Vagina (tissue), 2 donors: ENCODE data around the gene SH2D3A. TPM values are rescaled to one million over a fixed set of nuclear protein-coding genes. Genes with fewer than 3 reads are reported as not detected.
A peak's percentile ranks its signal among the peaks of the same experiment; 100 is the strongest.

Experiments
- DNase-seq, 2 donors: peaks; one replicate each; pipeline ENCODE4 v3.0.0-alpha.2; 2017; ENCODE audit errors: extremely low spot score in 2 of 2
- H3K27ac ChIP-seq: fragments of 200-600 bp; sonication (generic); one replicate; pipeline ENCODE4 v1.5.1; 2019
- H3K27me3 ChIP-seq: fragments of 200-600 bp; sonication (generic); one replicate; pipeline ENCODE4 v1.5.1; 2019
- H3K36me3 ChIP-seq, 2 donors: fragments of 200-600 bp; sonication (generic); one replicate each; pipeline ENCODE4 v1.5.1; 2017 to 2019
- H3K4me1 ChIP-seq: fragments of 200-600 bp; sonication (generic); one replicate; pipeline ENCODE4 v1.5.1; 2019
- H3K4me3 ChIP-seq, 2 donors: fragments of 200-600 bp; sonication (generic); 1 replicate in 1 of 2; 2 replicates in 1 of 2; pipeline ENCODE4 v1.5.1; 2016 to 2019
- H3K9me3 ChIP-seq: fragments of 200-600 bp; sonication (generic); one replicate; pipeline ENCODE4 v1.5.1; 2019
- CTCF ChIP-seq, 3 experiments: fragments of 450-650 bp in 2 of 3; fragments of 200-600 bp in 1 of 3; sonication (generic) in 1 of 3; IDR thresholded peaks; one replicate each; pipeline ENCODE4 v1.5.1; 2017 to 2019; ENCODE audit warnings: antibody characterized with exemption in 3 of 3, mild to moderate bottlenecking in 2 of 3, moderate library complexity in 2 of 3
- POLR2A ChIP-seq, 2 donors: fragments of 450-650 bp; IDR thresholded peaks; one replicate each; pipeline ENCODE4 v1.6.1; 2017; ENCODE audit warnings: antibody characterized with exemption in 2 of 2, mild to moderate bottlenecking in 2 of 2, moderate library complexity in 2 of 2
- POLR2AphosphoS5 ChIP-seq, 2 donors: sonication (generic); formaldehyde crosslinking; IDR thresholded peaks; one replicate each; pipeline ENCODE4 v1.9.0; 2017; ENCODE audit warnings: antibody characterized with exemption in 2 of 2, mild to moderate bottlenecking in 2 of 2, low read depth in 1 of 2; ENCODE audit not compliant: insufficient read depth in 1 of 2
- intact Hi-C: fragments of 100-400 bp; cut with DNase I; formaldehyde crosslinking; loops from one replicate; pipeline ENCODE4 v1.15.1; 2023
- total RNA-seq: library from RNA; depleted of rRNA; stranded (reverse); fragments of >200 nt; gene quantifications from one replicate; pipeline ENCODE4 v1.2.3, GENCODE V29; 2016

Gene SH2D3A
- total RNA-seq, 1 donor from 2014 or later: 21.9 TPM

GRCh38 chr19:6720369-6721137, 46.7 kb downstream of the SH2D3A start, which contains the start of gene C3:
C3 (minus strand) TSS chr19:6720650; CDS start chr19:6720589, 61 bp downstream.
- TF ChIP-seq POLR2A (IDR thresholded peaks at IDR 0.05): peak in 1 of 2 donors; percentile 45
- peak in 1 of 2 donors; percentile 77 for TF ChIP-seq POLR2AphosphoS5 (IDR thresholded peaks at IDR 0.05; ENCODE audit: insufficient read depth in 1 of 2, low read depth in 1 of 2)
- TF ChIP-seq CTCF (IDR thresholded peaks at IDR 0.05): no peak
- Histone ChIP-seq H3K4me1 (peaks cover 18% of the 10 kb centered on the region), H3K4me3 (peak within 1 kb of the TSS in 1 of 2 donors; percentile 39), H3K27me3 (no peaks in the 10 kb centered on the region), H3K36me3 (no peaks in the 10 kb centered on the region), H3K27ac (peak within 1 kb of the TSS; percentile 55), H3K9me3 (no peaks in the 10 kb centered on the region)
- DNase-seq: peak in 1 of 2 donors; percentile 94
- intact Hi-C loops: no loop called here

- TF ChIP-seq POLR2A (IDR thresholded peaks at IDR 0.05): no peak
- no peak for TF ChIP-seq POLR2AphosphoS5 (IDR thresholded peaks at IDR 0.05; ENCODE audit: insufficient read depth in 1 of 2, low read depth in 1 of 2)
- no peak for TF ChIP-seq CTCF (IDR thresholded peaks at IDR 0.05)
- peaks cover 18% of the 10 kb centered on the region for H3K4me1 ChIP-seq
- intact Hi-C loops: no loop called here
- peak overlapping the region in 1 of 2 donors; percentile 39 for H3K4me3 ChIP-seq
- H3K27me3 ChIP-seq: no peaks in the 10 kb centered on the region
- no peaks in the 10 kb centered on the region for H3K9me3 ChIP-seq
- no peak for DNase-seq
- H3K27ac ChIP-seq: no peak overlapping the region
- no peaks in the 10 kb centered on the region for H3K36me3 ChIP-seq
These were observed 47.3 kb downstream of the SH2D3A start for GRCh38 chr19:6719992-6720368.

- H3K27ac ChIP-seq: no peak overlapping the region
- H3K4me3 ChIP-seq: peak overlapping the region in 1 of 2 donors; percentile 39
- TF ChIP-seq POLR2AphosphoS5 (IDR thresholded peaks at IDR 0.05; ENCODE audit: insufficient read depth in 1 of 2, low read depth in 1 of 2) (no peak), POLR2A (IDR thresholded peaks at IDR 0.05) (no peak), CTCF (IDR thresholded peaks at IDR 0.05) (no peak)
- no peaks in the 10 kb centered on the region for H3K27me3 ChIP-seq
- intact Hi-C loops: no loop called here
- no peaks in the 10 kb centered on the region for H3K36me3 ChIP-seq
- H3K4me1 ChIP-seq: peaks cover 18% of the 10 kb centered on the region
- no peak for DNase-seq
- H3K9me3 ChIP-seq: no peaks in the 10 kb centered on the region
These were observed 47.7 kb downstream of the SH2D3A start for GRCh38 chr19:6719540-6719861.

- no peaks in the 10 kb centered on the region for H3K9me3 ChIP-seq
- no peaks in the 10 kb centered on the region for H3K36me3 ChIP-seq
- H3K27me3 ChIP-seq: no peaks in the 10 kb centered on the region
- no peak for TF ChIP-seq CTCF (IDR thresholded peaks at IDR 0.05)
- TF ChIP-seq POLR2AphosphoS5 (IDR thresholded peaks at IDR 0.05; ENCODE audit: insufficient read depth in 1 of 2, low read depth in 1 of 2): no peak
- TF ChIP-seq POLR2A (IDR thresholded peaks at IDR 0.05): no peak
- intact Hi-C loops: no loop called here
- H3K27ac ChIP-seq: no peak overlapping the region
- no peak for DNase-seq
- peaks cover 18% of the 10 kb centered on the region for H3K4me1 ChIP-seq
- H3K4me3 ChIP-seq: no peak overlapping the region
These were observed 48.3 kb downstream of the SH2D3A start for GRCh38 chr19:6718741-6719539.
